HG03060 (cell line): Measurements from ENCODE around the gene OR52H1.

Experiments used
- ATAC-seq: cut with Tn5 transposase; IDR thresholded peaks from one replicate; pipeline ENCODE4 v1.9.1; 2021; ENCODE audit warnings: low read depth, moderate number of reproducible peaks; ENCODE audit not compliant: unreplicated experiment

OR52H1 gene

DNA sequence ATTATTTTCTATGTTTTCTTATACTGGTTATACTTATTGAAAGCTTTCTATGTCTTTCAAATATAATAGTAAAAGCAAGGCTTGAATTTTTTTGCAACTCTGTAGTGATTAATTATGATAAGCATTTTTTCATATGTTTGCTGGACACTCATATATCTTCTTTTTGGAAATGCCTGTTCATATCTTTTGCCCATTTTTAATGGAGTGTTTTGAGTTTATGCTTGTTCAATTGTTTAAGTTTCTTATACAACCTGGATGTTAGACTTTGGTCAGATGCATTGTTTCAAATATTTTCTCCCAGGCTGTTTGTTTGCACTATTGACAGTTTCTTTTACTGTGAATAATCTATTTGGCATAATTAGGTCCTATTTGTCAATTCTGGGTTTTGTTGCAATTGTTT, 11.9 kb downstream of the OR52H1 start:
- ATAC-seq: no peak

- no peak for ATAC-seq
These were observed 14.3 kb downstream of the OR52H1 start for GRCh38 chr11:5534046-5534445.

DNA sequence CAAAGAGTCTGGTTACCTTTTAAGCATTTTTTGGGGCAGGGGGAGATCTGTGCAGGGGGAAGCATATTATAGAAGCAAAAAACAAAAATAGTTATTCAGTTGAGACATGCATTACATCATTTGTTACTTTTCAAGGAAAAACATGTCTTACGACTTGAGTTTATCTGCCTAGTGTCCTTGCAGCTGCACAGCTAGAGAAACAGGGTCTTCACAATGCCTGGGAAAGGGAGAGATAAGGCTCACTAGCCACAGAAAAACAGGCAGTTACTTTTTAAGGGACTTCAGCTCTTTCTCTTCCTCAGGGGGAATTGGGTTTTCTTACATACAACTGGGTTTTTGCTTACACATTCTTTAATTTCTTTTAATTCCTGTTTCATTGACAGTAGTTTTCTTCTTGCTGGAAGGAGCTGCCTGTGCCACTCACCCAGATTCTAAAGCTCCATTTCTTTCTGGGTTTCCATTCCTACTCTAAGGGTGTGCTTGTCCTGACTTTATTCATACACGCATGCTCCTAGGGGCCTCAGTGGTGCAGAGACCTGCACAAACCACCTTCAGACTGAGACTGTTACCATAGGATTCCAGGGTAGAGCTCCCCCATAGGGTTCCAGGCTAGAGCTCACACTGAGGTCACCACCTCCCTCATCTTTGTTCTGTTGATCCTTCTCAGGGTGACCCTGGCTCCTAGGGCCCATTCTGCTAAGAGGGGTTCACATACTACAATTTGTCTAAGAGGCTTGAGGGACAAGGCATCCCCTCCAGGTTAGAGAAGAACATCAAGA, 17.1 kb downstream of the OR52H1 start:
- no peak for ATAC-seq

GRCh38 chr11:5528495-5528894, 19.8 kb downstream of the OR52H1 start:
- no peak for ATAC-seq

- ATAC-seq: no peak
These were observed 20.6 kb downstream of the OR52H1 start for GRCh38 chr11:5527716-5528115.

DNA sequence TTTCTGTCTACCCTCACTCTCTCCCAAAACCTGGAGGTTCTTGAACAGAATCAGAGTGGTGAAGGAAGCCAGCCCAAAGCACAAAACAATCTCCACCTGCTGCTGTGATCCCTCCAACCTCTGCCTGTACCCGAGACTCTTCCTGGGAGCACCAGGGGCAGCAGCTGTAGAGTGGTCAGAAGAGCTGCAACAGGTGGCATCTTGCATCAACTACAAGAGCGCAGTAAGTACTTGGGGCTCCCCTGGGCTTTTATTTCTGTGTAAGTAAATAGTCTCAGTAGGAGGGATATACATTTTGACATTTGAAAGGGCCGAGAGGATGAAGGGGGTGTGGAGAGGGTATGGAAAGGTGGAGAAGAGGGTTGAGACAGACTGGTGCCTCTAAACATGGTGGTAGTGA, 23.6 kb downstream of the OR52H1 start:
- no peak for ATAC-seq

- ATAC-seq: no peak
These were observed 26.0 kb downstream of the OR52H1 start for GRCh38 chr11:5522308-5522707.

DNA sequence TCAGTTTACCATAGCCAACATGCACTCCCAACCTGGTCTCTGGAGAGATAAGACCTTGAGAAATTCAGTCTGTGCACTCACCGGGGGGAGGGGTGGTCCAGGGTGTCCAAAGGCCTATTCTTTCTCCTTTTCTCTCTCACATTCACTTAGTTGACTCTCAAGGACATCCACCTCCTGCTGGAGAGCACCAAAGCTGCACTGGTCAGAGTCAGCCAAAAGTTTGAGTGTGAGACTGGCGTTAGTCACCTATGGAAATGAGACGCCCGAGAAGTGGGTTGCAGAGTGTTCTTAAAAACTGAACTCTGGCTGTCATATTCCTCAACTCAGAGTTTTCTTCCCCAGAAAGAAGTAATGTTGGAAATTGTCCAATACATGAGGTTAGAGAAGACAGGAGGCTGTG, 26.8 kb downstream of the OR52H1 start:
- ATAC-seq: no peak

DNA sequence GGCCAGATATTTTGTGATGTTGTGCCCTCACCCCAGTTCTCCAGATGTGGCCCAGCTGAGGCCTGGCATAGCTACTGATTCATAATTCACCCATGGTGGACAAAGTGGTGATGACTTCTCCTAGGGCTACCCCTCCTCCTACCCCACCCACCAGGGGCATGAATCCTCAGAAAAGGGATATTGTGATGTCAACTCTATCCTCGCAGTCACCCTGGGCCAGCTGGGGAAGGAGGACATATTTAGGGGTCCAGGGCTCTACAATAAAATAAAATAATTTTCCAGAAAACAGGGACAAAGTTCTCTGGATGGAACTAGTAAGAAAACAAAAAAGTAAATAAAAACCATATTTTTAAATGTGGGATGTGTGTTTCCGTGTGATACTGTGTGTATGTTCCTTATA, 31.7 kb downstream of the OR52H1 start, which contains the start of gene UBQLNL:
TSS of gene UBQLNL (minus strand) at position 101 of the 400 bp plus-strand sequence. CDS start 258 bp downstream, outside the sequence.
- no peak for ATAC-seq

GRCh38 chr11:5514841-5515240, 33.5 kb downstream of the OR52H1 start:
- ATAC-seq: no peak

- ATAC-seq: no peak
These were observed 38.5 kb downstream of the OR52H1 start, which contains the start of gene UBQLN3 for GRCh38 chr11:5509803-5510202. TSS of gene UBQLN3 (minus strand) at chr11:5509957. CDS start at chr11:5509558, 399 bp downstream.

DNA sequence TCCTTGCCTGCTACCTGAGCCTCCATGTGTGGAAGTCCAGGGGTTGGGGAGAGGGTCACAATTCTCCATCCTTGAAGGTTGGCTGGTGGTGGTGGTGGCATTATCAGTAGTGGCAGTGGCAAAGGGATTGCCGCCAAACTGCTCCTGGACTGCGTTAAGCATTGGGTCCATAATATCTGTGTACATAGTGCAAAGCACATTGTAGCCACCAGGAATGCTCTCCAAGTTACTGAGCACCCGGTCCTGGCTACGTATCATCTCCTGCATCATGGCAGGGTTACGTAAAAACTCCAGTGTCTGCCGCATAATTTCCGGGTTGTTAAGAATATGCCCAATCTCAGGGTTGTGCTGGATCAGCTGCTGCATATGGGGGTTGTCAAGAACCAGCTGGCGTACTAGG, 39.7 kb downstream of the OR52H1 start:
- ATAC-seq: no peak

- no peak for ATAC-seq
These were observed 40.4 kb downstream of the OR52H1 start for GRCh38 chr11:5507933-5508305.

GRCh38 chr11:5507177-5507932, 41.0 kb downstream of the OR52H1 start:
- no peak for ATAC-seq

GRCh38 chr11:5505363-5506048, 42.8 kb downstream of the OR52H1 start:
- no peak for ATAC-seq

- no peak for ATAC-seq
These were observed 43.9 kb downstream of the OR52H1 start for GRCh38 chr11:5504403-5504921.

DNA sequence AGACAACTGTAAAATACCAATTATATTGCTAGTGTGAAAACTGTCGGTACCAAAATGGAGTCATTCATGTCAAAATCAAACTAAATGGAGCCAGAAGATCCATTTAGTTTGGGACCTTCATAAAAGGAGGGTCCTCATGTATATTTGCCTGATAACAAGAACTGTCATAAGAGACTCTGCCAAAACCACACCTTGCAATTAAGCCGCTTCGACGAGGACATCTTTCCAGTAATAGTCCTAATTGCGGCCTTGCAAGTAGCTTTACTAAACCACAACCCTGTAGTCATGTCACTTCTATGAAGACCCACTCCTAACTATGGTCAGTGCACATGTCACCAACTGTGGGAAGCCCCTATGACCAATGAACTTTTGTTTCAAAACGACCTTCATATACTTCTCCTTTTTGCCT, 47.9 kb downstream of the OR52H1 start:
- ATAC-seq: no peak

DNA sequence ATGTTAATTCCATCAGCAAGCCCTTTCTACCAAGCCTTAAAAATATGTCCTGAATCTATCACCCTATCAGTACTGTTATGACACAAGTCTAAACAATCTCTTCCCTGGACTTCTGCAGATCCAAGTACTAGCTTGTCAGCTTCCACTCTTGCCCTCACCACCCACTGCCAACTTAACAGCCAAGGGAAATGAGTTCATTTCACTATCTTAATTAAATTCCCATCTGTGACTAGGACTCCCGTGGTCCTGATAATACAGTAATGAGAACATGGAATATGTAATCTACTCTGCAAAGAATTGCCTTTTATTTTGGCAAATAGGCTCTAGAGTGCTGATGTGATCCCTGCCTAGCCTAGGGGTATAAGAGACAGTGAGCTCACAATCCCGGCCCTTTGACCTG, 48.7 kb downstream of the OR52H1 start:
- ATAC-seq: no peak
